Mesendoderm (in vitro differentiated cells): Measurements from ENCODE around the gene IGFLR1.

ENCODE experiments used
- DNase-seq: peaks from one replicate; pipeline ENCODE4 v3.0.0; 2013
- H2AK5ac ChIP-seq: 2 replicates; pipeline ENCODE4 v1.6.1; 2013; ENCODE audit warnings: low read length, inconsistent platforms
- H2BK120ac ChIP-seq: 2 replicates; pipeline ENCODE4 v1.6.1; 2013; ENCODE audit warnings: low read depth, mild to moderate bottlenecking, low read length, moderate library complexity, mixed read lengths
- H2BK15ac ChIP-seq: replicated peaks from 2 replicates; pipeline ENCODE4 v1.6.1; 2013; ENCODE audit warnings: low read depth, mild to moderate bottlenecking, moderate library complexity
- H2BK5ac ChIP-seq: 2 replicates; pipeline ENCODE4 v1.6.1; 2013; ENCODE audit warnings: low read length, inconsistent platforms
- H3K18ac ChIP-seq: 2 replicates; pipeline ENCODE4 v1.6.1; 2013; ENCODE audit warnings: mild to moderate bottlenecking, low read length, mixed read lengths
- H3K23ac ChIP-seq: one replicate; pipeline ENCODE4 v1.6.1; 2013; ENCODE audit warnings: low read length
- H3K27ac ChIP-seq: 2 replicates; pipeline ENCODE4 v1.5.1; 2013; ENCODE audit warnings: low read depth, mild to moderate bottlenecking, inconsistent platforms, low read length, moderate library complexity
- H3K27me3 ChIP-seq: 2 replicates; pipeline ENCODE4 v1.6.1; 2013; ENCODE audit warnings: low read length, control low read depth, mild to moderate bottlenecking, inconsistent platforms; ENCODE audit not compliant: insufficient read depth, poor library complexity
- H3K36me3 ChIP-seq: 2 replicates; pipeline ENCODE4 v1.6.1; 2013; ENCODE audit warnings: low read length, inconsistent platforms; ENCODE audit not compliant: control insufficient read depth, insufficient read depth
- H3K4ac ChIP-seq: one replicate; pipeline ENCODE4 v1.6.1; 2013; ENCODE audit warnings: low read depth, mild to moderate bottlenecking, low read length, moderate library complexity
- H3K4me1 ChIP-seq: 2 replicates; pipeline ENCODE4 v1.6.1; 2013; ENCODE audit warnings: low read depth, low read length, inconsistent platforms; ENCODE audit not compliant: control insufficient read depth
- H3K4me2 ChIP-seq: 2 replicates; pipeline ENCODE4 v1.6.1; 2013; ENCODE audit warnings: low read length
- H3K4me3 ChIP-seq: 2 replicates; pipeline ENCODE4 v1.5.1; 2013; ENCODE audit warnings: mild to moderate bottlenecking, low read length
- H3K56ac ChIP-seq: one replicate; pipeline ENCODE4 v1.6.1; 2013; ENCODE audit warnings: low read length
- H3K79me1 ChIP-seq: 2 replicates; pipeline ENCODE4 v1.6.1; 2013; ENCODE audit warnings: low read length, inconsistent platforms
- H3K79me2 ChIP-seq: 2 replicates; pipeline ENCODE4 v1.6.1; 2013; ENCODE audit warnings: mild to moderate bottlenecking, low read length; ENCODE audit not compliant: control insufficient read depth, insufficient read depth
- H3K9ac ChIP-seq: 2 replicates; pipeline ENCODE4 v1.6.1; 2013; ENCODE audit warnings: low read length, inconsistent platforms
- H4K5ac ChIP-seq: one replicate; pipeline ENCODE4 v1.6.1; 2013; ENCODE audit warnings: low read length
- H4K8ac ChIP-seq: one replicate; pipeline ENCODE4 v1.6.1; 2013; ENCODE audit warnings: low read depth, mild to moderate bottlenecking, control low read depth, low read length, moderate library complexity
- whole genome bisulfite sequencing: extraction: QIAGEN DNeasy Blood & Tissue Kit; methylation state at CpG from one replicate; pipeline ENCODE4 v1.1.7; 2013; ENCODE audit warnings: low lambda C conversion rate, missing lambda C conversion rate; ENCODE audit not compliant: insufficient coverage; ENCODE audit errors: extremely low coverage; 5-methylcytosine and 5-hydroxymethylcytosine counted together

Gene IGFLR1

DNA sequence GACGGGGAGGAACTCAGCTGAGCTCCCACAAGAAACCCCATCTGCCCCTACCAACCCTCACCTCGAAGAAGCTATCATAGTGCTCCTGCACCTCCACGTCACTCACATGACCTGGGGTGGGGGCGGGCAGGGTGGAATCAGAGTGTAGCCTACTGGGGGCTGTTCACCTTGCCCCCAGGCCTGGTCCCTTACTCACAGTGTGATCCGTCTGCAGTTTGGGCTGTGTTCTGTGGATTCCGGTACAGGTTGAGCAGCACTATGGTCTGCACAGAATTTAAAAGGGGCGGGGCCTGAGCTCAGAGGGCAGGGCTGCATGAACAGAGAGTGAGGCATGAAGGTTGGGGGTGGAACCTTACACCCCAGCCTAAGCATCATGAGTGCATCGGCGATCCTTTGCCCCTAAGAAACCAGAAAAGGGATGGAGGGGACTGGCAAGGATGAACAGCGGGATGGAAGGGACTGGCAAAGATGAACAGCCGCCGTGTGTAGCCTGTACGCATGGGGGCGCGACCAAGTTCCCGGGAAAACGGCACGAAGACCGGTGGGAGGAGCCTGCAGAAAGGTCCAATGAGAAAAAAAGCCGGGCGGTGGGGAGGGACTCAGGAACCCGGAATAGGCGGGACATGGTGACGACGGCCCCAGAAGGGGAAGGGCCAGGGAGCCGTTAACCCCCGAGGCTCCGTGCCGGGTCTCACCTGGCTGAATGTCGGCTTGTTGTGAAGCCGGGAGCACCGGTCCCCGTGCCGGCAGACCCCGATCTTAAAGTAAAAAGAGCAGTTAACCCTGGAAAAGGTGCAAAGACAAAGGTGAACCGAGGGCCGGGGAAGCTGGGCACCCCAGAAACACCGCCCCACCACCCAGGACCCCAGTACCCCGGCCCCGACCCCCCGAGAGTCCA, 2.4 kb upstream of the IGFLR1 start:
- Histone ChIP-seq H2BK15ac (no peak overlapping the region), H3K79me2 (no peaks in the 10 kb centered on the region), H3K4me1 (no peaks in the 10 kb centered on the region), H3K56ac (peak overlapping the region; percentile 87), H3K4me2 (peak overlapping the region; percentile 87), H2AK5ac (no peak overlapping the region), H3K18ac (peak overlapping the region; percentile 100), H3K23ac (no peak overlapping the region), H4K5ac (no peak overlapping the region), H2BK120ac (peak overlapping the region; percentile 75), H3K79me1 (no peaks in the 10 kb centered on the region), H3K4me3 (peak overlapping the region; percentile 78), H3K27me3 (no peaks in the 10 kb centered on the region), H3K27ac (peak overlapping the region; percentile 78), H3K4ac (peak overlapping the region; percentile 85), H3K9ac (peak overlapping the region; percentile 82), H4K8ac (no peak overlapping the region), H2BK5ac (peak overlapping the region; percentile 56), H3K36me3 (no peaks in the 10 kb centered on the region)
- no CpG with 5 or more reads among the region's 41 CpGs for WGBS
- DNase-seq = peak; percentile 99

DNA sequence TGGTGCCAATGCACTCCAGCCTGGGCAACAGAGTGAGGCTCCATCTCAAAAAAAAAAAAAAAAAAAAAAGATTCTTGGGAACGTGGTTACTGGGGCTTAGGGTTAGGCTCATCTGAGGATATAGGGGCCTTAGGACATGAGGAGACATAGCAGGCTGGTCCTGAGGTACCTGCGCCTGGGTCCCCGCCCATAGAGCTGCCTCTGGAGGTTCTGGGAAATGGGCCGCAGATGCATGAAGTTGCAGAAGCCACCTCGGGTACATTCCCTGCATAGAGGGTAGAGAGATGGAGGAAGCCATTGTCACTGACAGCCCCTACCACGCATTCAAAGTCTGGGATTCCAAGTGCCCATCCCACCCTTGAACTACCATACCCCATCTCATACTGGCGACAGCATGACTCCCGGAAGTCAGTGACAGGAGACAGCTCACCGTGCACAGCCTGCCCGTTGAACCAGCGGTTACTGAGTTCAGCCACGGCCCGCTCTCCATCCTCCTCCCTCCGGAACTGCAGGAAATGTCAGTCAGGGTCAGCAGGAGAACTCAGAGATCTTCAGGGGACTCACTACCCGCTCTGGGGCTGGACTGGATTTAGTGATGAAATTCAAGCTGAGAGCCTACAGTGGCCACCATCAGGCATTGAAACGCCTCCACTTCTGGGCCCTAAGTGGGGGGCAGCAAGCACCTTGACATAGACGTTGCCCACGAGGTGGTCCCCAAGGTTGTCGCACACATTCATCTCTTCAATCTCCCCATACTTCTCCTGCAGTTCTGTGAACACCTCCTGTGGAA, 1.6 kb upstream of the IGFLR1 start:
- Histone ChIP-seq H2BK5ac (no peak overlapping the region), H3K56ac (no peak overlapping the region), H3K9ac (no peak overlapping the region), H4K5ac (no peak overlapping the region), H3K4me1 (no peaks in the 10 kb centered on the region), H4K8ac (no peak overlapping the region), H2BK120ac (no peak overlapping the region), H2AK5ac (no peak overlapping the region), H3K18ac (no peak overlapping the region), H3K4me3 (no peak overlapping the region), H3K79me2 (no peaks in the 10 kb centered on the region), H3K36me3 (peaks cover under 1% of the 10 kb centered on the region), H3K4ac (no peak overlapping the region), H3K4me2 (no peak overlapping the region), H3K27me3 (no peaks in the 10 kb centered on the region), H3K23ac (no peak overlapping the region), H3K27ac (no peak overlapping the region), H2BK15ac (no peak overlapping the region), H3K79me1 (no peaks in the 10 kb centered on the region)
- WGBS = no CpG with 5 or more reads among the region's 19 CpGs
- DNase-seq = no peak

DNA sequence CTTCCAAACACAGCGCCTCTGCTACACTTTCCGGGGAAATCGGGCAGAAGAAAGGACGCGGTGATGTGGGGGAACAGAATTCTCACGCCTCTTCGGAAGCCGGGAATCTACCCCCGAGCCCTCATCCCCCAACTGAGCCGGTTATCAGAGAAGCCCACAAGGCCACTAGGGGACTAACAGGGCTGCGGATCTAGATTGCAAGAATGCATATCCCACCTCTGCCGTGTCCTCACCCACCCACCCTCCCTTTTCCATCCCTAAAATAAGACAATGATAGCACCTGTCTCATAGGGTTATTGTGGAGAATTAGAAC, 1.1 kb downstream of the IGFLR1 start:
- Histone ChIP-seq H4K8ac (no peak overlapping the region), H3K56ac (peak overlapping the region; percentile 86), H2BK5ac (no peak overlapping the region), H3K79me2 (no peaks in the 10 kb centered on the region), H3K4me2 (peak overlapping the region; percentile 88), H3K4me1 (no peaks in the 10 kb centered on the region), H3K36me3 (peaks cover 9% of the 10 kb centered on the region), H2BK120ac (no peak overlapping the region), H3K4me3 (peak overlapping the region; percentile 44), H3K79me1 (no peaks in the 10 kb centered on the region), H4K5ac (no peak overlapping the region), H2AK5ac (no peak overlapping the region), H2BK15ac (no peak overlapping the region), H3K23ac (no peak overlapping the region), H3K9ac (peak overlapping the region; percentile 81), H3K4ac (peak overlapping the region; percentile 39), H3K27ac (peak overlapping the region; percentile 96), H3K18ac (peak overlapping the region; percentile 33), H3K27me3 (no peaks in the 10 kb centered on the region)
- DNase-seq = no peak
- WGBS = no CpG with 5 or more reads among the region's 12 CpGs

DNA sequence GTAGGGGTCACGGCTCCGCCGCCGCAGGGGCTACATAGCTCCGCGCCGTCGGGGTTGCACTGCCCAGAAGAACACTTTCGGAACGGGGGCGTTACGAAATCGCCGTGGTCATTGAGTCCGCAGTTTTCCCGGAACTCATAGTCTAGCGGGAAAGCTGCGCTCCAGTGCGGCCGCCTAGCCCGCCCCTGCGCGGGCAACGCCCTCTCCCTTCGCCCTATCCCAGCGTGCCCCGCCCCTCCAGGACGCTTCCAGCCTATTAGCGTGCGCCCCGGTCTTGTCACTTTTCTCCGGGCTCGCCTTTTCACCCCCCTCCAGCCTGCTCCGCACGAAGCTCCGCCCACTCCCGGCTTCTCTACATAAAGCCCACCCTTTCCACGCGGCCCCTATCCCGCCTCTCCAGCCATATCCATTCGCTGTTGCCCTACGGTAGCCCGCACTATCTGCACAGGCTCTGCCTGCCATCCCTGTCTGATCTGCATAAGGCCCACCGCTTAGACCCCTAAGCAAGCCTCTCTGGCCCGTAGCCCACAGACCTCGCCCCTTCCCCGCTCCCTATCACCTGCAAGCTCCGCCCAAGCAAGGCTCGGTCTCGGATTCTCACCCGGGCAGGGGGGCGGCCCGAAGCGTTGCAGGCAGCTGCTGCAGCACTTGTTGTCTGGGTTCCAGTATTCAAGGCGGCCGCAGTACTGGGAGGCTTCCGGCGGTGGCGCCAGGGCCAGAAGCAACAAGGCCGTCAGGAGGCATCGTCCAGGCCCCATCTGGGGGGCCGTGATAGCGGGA, 1.6 kb downstream of the IGFLR1 start:
- Histone ChIP-seq H2BK120ac (no peak overlapping the region), H2BK15ac (no peak overlapping the region), H4K8ac (no peak overlapping the region), H3K27ac (peak overlapping the region; percentile 96), H3K56ac (peak overlapping the region; percentile 86), H3K27me3 (no peaks in the 10 kb centered on the region), H2BK5ac (no peak overlapping the region), H3K79me1 (no peaks in the 10 kb centered on the region), H3K36me3 (peaks cover 9% of the 10 kb centered on the region), H3K4me3 (peak overlapping the region; percentile 57), H2AK5ac (no peak overlapping the region), H3K18ac (peak overlapping the region; percentile 33), H4K5ac (no peak overlapping the region), H3K23ac (no peak overlapping the region), H3K9ac (peak overlapping the region; percentile 81), H3K4me1 (no peaks in the 10 kb centered on the region), H3K4ac (peak overlapping the region; percentile 39), H3K4me2 (peak overlapping the region; percentile 93), H3K79me2 (no peaks in the 10 kb centered on the region)
- WGBS = no CpG with 5 or more reads among the region's 63 CpGs
- DNase-seq = peak; percentile 99

DNA sequence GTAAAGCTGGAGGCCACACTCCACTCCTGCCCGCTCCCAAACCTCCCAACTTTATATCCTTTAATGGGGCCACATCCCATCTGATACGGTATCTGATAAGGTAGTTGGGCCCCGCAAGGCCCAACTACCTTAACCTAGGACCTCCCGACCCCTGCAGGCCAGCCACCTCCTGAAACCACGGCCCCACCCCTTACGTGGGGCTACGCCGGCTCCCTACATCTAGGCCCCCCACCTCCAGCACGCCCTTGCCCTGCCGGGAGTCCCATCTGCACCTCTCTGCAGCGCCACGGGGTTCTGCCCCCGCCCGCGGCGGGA, 2.2 kb downstream of the IGFLR1 start:
- no peak overlapping the region for H2BK15ac ChIP-seq
- no peak overlapping the region for H2AK5ac ChIP-seq
- H3K36me3 ChIP-seq = peaks cover 9% of the 10 kb centered on the region
- H3K56ac ChIP-seq = peak overlapping the region; percentile 73
- H3K4ac ChIP-seq = no peak overlapping the region
- H3K27ac ChIP-seq = peak overlapping the region; percentile 13
- no peaks in the 10 kb centered on the region for H3K79me1 ChIP-seq
- no CpG with 5 or more reads among the region's 16 CpGs for WGBS
- H3K23ac ChIP-seq = no peak overlapping the region
- no peaks in the 10 kb centered on the region for H3K4me1 ChIP-seq
- no peaks in the 10 kb centered on the region for H3K79me2 ChIP-seq
- no peaks in the 10 kb centered on the region for H3K27me3 ChIP-seq
- H2BK5ac ChIP-seq = no peak overlapping the region
- H3K18ac ChIP-seq = no peak overlapping the region
- no peak overlapping the region for H4K5ac ChIP-seq
- H3K4me2 ChIP-seq = peak overlapping the region; percentile 93
- peak overlapping the region; percentile 57 for H3K4me3 ChIP-seq
- no peak for DNase-seq
- no peak overlapping the region for H2BK120ac ChIP-seq
- H3K9ac ChIP-seq = peak overlapping the region; percentile 79
- H4K8ac ChIP-seq = no peak overlapping the region
